Measurements from ENCODE around the gene EFS. TPM values are rescaled to one million over a fixed set of nuclear protein-coding genes. Genes with fewer than 3 reads are reported as not detected.
A peak's percentile ranks its signal among the peaks of the same experiment; 100 is the strongest.
"Not testable (repeated sequence)": the region's sequence is repeated elsewhere in the genome, so short reads cannot be mapped to it uniquely, and the experiment has no call there.

EFS gene, protein sequence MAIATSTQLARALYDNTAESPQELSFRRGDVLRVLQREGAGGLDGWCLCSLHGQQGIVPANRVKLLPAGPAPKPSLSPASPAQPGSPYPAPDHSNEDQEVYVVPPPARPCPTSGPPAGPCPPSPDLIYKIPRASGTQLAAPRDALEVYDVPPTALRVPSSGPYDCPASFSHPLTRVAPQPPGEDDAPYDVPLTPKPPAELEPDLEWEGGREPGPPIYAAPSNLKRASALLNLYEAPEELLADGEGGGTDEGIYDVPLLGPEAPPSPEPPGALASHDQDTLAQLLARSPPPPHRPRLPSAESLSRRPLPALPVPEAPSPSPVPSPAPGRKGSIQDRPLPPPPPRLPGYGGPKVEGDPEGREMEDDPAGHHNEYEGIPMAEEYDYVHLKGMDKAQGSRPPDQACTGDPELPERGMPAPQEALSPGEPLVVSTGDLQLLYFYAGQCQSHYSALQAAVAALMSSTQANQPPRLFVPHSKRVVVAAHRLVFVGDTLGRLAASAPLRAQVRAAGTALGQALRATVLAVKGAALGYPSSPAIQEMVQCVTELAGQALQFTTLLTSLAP
- 19.0 TPM for polyA plus RNA-seq (2013, experiment 1 of 2; ENCODE audit: insufficient read length)
- 16.6 TPM for polyA plus RNA-seq (2013, experiment 2 of 2; ENCODE audit: insufficient read length)

DNA sequence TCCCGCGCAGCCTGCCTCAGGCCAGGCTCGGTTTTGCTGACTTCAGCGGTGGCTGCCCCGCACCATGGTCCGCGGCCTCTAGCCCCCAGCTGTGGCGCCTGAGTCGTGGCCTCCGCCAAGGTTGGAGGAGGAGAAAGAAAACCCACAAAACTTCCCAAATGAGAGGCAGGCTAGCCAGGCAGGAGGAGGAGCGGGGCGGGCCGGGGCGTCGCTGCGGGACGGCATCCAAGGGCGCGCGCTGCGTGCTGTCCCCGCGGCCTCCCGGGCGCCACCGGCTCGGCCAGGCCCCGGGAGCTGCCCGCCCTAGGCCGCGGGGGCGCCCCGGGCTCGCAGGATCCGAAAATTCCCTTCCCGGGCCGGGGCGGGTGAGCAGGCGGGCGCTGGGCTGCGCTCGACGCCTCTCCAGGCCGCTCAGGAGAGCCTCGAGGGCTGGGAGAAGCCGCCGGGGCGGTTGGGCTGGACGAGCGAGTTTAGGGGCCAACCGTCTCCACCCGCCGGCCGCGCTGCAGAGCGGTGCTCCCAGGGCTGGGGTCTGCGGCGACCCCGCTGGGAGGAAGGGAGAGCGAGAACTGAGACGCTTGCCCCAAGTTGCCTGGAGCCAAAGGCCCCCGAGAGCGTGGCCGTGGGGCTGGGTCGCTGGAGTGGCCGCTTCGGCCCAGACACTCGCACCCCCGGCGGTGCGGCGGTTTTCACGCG is at the start of gene EFS:
TSS of gene EFS (minus strand) at position 137 of the 696 bp plus-strand sequence. CDS start 147 bp downstream, outside the sequence.
- DNase-seq: peak; percentile 46

DNA sequence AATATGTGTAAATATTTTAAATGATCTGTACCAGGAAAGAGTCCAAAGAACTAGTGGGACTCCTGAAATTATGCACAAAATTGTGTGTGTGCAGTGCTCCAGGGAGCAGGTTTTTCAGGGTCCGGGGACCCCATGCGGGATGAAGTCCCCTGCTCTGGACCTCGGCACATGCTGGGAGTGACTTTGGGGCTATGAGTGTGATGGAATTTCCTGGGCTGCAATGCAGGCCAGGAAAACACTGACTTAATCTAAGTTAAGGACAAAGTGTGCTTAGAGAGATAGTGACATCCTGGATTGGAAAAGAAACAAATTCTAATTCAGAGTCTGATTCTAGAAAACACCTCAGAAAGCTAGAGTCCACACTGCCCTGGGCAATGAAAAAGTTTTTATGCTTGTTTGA is 49.3 kb upstream of the EFS start:
- no peak for DNase-seq

DNA sequence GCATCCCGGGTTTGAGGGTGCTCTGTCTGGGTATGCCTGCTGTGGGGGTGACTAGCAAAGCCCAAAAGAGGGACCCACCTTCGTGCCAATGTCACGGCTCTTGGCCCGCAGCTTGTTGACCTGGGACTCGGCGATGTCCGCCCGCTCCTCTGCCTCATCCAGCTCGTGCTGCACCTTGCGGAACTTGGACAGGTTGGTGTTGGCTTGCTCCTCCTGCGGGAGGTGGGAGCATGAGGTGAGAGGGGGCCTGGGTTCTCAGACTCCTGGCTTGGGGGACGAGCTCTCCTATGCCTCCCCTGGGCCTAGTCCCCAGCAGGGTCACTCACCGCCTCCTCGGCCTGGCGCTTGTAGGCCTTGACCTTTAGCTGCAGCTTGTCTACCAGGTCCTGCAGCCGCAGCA is 48.7 kb upstream of the EFS start:
- DNase-seq: no peak

DNA sequence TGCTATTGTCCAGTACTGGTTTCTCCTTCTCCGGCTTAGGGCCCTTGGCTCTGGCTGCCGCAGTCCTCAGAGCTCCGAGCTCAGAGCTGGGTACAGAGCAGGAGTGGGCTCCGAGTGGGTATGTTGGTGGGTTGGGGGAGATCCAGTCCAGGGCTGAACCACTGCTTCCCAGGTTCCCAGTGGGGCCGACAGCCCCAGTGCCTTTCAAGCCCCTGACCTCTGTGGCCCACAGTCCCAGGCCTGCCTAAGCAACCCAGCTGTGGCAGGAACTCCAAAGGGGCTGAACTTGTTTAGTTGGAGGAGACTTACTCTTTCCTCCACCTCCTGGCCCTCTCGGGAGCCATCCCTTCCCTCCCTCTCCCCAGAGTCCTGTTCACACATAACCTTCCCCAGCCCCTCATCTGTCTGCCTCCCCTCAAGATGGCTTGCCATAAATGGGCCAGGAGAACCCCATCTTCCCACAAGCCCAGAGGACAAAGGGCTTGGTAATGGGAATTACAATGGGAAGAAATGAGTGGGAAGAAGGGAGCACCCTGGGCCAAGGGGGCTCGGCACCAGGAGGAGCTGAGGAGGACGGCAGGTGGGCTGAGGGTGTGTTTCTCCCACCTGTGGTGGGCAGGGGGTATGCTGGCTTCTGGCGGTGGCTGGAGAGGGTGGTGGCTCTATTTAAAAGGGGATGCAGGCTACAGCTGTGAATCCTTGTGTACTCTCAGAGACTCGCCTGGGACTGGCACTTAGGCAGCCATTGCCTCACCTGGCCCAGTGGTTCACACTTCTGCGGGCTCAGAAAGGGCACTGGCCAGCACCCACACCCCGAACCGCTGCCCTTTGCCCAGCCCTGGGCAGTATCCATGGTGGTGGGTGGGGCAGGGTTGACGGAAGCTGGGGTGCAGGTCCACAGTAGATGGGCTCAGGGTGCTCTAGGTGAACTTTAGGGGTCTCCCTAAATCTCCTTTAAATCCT is 46.9 kb upstream of the EFS start:
- no peak for DNase-seq

DNA sequence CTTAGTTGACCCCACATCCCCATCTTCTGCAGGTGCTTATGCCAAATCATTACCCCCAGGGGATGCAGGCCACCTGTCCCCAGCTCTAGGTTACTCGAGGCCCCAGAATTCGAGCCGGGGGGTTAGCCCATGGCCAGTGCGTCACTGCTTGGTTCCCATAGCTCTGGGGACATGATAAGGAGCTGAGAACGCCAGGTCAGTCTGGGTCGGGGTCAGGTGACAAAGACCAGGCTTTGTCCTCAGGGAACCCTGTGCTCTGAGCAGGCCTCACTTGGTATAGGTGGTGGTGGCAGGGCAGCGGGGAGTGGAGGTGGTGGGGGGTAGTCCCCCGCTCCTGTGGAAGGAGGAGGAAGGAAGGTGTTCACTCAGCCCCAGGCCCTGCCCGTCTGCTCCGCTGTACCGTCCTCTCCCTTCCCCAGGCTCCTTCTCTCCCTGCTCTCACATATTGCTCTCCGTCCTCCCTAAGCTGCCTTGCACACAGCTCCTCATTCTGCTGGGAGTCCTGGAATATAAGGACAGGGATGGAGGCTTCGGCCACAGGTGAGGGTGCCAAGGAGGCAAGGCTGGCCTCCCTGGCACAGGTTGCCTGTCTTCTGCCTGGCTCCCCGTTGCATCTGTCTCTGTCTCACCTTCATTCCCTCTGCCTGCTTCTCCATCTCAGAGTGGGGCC is 45.1 kb upstream of the EFS start:
- no peak for DNase-seq

DNA sequence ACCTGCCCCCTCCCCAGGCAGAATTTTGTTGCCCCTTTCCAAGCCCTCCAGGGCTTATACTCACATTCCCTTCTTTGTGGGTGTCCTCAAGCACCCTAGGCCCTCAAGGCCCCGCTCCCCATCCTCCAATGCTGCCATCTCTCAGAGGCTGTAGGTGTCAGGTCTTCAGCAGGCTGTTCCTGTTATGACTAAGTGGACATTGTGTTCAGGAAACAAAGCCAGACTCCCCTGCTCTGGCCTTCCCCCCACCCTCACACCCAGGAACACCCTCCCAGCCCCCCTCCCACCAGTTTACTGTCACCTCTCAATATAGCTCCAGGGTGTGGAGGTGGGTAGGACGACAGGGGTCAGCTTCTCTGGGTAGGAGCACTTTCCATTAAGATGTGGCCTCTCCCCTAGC is 44.5 kb upstream of the EFS start:
- no peak for DNase-seq

DNA sequence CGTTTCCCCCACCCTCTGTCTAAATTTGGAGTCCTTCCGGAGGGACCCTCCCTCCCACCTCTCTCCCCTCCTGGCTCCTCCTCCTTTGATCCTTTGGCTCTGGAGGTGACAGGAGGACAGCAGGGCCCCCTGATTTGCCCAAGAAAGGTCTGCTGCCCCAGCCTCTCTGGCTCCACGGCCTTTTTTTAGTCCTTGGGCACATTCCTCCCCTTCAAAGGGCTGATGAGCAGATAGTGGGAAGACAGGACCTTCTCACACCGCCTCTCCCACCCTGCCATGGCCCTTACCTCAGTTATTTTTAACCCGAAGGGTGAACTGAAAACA is 43.3 kb upstream of the EFS start:
- no peak for DNase-seq

DNA sequence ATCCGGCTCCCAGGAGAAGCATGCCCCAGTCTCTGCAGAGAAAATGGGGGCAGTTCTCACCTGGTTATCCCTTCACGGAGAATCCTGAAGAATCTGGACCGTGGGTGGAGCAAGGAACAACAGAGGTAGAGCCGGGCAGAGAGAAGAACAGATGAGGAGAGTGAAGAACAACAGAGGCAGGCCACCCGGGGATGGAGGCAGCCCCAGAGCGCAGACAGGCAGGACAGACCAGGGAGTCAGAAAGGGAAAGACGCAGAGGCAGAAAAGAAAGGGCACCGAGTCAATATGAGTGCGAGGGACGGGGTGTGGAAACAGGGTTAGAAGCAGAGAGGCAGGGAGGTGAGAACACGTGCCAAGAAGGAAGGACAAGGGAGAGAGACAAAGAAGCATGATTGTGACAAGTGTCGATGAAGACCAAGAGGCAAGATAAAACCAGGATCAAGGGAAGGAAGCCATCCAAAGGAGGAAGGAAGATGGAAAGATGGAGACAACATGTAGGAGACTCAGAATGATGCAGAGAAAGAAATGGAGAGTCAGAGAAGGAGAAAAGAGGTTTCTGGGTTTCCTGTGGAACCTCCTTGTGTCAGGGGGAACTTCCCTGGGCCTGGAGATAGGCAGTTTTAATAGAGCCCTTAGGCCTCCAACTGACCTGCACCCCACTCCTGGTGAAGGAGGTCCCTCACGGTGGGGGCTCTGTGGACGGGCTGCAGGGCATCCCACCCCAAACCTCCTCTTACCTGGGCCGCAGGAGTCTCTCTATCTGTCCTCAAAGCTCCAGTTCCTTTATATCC is 42.7 kb upstream of the EFS start, which contains the start of gene MYH6:
TSS of gene MYH6 (minus strand) at position 758 of the 791 bp plus-strand sequence. CDS start 1,050 bp downstream, outside the sequence.
- no peak for DNase-seq

DNA sequence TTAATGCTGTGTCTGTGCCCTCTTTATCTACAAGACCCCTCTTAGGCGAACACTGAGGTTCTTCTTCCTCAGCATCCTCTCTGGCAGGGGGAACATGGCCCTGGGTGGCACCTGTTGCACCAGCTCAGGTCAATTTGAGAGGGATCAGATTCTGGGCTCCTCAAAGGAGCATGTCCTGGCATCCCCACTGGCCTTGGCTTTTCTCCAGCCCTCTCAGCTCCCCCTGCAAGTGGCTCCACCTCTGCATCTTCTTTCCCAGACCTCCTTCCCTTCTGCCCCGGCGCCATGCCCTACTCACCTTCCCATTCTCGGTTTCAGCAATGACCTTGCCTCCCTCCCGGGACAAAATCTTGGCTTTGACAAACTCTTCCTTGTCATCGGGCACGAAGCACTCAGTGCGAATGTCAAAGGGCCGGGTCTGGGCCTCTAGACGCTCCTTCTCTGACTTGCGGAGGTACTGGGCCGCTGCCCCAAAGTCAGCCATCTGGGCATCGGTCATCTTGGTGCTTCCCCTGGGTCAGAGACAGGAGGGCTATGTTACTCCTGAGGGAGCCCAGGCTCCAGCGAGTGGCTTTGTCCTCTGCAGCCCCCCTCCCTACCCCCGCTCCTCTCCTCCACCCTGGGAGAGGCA is 41.9 kb upstream of the EFS start:
- no peak for DNase-seq

DNA sequence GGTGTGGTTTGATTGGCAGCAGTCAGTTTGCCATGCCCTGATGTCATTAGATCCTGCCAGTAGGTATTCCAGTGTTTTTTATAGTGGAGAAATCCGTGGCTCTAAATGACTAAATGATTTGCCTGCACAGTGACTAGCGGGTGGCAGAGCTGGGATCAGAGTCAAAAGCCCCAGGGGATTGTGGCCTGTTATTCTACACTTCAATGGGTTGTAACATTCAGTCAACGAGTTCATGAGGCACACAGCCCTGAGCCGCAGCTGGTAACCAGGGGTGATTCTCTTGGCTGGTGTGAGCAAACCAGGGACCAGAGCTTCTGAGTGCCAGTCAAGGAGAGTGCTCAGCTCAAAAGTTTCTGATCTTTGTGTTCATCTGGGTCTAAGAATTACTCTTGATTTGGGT is 41.3 kb upstream of the EFS start:
- DNase-seq: peak; percentile 1

DNA sequence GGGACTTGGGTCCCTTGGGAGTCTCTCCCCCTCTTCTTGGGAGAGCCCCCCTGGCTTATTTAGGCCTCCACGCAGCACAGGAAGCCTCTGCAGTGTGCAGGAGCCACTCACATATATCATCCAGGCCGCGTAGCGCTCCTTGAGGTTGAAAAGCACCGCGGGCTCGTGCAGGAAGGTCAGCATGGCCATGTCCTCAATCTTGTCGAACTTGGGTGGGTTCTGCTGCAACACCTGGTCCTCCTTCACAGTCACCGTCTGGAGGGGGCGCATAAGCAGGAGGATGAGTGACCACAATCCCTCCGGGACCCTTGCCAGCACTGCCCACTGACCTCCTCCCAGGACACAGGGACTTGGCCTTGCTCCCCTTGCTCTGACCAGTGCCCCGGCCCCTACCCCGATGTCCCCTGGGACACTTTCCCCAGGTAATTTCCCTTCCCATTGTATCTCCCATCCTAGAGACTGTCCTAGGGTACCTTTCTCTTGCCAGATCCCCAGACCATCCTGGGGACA is 40.6 kb upstream of the EFS start:
- no peak for DNase-seq

DNA sequence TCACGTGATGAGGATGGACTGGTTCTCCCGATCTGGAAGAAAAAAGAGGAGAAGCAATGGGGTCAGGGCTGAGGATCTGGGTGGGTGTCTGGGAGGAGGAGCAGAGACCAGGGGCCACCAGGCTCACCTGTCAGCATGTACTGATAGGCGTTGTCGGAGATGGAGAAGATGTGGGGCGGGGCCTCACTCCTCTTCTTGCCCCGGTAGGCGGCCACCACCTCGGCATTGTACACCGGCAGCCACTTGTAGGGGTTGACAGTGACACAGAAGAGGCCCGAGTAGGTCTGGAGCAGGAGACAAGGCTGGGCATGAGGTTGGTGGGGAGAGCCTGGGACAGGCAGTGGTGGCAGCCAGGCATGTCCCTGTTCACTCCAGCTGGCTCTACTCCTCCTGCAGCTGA is 40.1 kb upstream of the EFS start:
- DNase-seq: no peak

DNA sequence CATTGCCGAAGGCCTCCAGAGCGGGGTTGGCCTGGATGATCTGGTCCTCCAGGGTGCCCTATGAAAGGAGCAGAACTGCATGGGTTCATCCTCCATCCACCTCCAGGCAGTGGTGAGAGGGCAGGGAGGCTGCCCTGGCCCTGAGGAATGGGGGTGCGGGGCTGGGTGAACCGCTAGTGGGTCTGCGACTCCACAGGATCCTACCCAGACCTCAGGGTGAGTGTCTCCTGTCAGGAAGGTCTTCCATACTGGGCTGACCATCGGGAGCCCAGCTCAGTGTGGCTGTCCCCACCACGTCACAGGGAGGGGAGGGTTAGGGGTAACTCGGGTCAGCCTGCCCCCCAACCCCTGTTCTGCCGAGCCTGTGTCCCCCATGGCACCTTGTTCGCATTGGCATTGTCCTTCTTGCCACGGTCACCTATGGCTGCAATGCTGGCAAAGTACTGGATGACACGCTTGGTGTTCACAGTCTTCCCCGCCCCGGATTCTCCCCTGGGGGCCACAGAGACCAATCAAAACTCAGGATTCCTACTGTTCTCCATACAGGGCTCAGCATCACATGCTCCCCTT is 39.4 kb upstream of the EFS start:
- no peak for DNase-seq

DNA sequence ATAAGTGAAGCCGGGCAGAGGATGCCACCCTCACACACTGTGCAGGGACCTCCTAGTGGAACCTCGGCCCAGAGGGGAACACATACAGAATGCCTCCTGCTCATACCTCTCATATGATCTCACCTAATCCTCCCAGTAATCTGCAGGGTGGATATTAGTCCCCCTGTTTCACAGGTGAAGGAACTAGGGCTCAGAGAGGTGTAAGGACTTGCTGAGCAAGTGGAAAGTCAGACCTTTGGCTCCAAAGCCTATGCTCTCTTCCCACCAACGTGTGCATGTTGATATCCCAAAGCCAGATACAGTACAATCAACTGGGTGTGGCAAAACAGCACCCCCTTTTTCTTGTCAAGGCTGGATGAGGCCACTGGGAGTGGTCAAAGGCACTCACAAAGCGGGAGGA is 38.9 kb upstream of the EFS start:
- no peak for DNase-seq

DNA sequence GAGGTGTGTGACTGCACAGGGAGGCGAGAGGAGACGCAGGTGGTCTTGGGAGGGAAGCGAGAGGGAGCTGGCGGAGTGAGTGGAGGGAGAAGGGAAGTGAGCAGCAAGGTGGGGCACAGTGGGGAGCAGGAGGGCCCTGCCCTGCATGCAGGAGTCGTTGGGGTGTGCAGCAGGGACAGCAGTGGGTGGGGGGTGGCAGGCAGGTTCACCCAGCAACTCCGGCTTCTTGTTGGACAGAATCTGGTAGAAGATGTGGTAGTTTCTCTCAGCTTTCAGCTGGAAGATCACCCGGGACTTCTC is 38.1 kb upstream of the EFS start:
- no peak for DNase-seq

DNA sequence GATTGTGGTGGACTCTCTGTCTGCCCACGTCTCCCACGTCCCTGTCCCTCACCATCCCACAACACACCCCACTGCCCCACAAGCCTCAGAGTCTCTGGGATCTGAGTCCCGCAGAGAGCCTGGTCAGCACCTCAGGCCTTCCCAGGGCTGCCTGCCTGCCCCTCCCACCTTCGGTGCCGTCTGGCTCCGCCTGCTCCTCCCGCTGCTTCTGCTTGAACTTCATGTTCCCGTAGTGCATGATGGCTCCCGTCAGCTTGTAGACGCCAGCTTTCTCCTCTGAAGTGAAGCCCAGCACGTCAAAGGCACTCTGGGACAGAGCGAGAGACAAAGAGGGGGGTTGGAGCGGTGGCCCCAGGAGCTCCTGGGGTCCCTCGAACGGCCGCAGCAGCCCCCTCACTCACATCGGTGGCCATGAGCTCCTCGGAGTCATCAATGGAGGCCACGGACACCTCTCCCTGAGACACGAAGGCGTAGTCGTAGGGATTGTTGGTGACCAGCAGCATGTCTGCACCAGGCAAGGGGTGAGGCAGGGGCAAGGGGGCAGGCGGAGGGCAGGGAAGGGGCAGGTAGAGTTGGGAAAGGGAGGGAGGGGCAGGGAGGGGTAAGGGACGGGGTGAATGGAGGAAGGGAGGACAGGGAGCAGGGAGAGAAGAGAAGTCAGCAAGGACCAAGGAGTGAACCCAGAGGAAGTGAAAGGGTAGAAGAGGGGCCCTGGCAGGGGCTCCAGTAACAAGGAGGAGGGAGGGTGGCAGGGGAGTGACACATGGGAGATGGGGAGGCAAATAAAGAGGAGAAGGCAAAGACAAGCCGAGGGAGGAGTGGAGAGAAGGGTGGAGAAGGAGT is 37.5 kb upstream of the EFS start:
- DNase-seq: no peak

DNA sequence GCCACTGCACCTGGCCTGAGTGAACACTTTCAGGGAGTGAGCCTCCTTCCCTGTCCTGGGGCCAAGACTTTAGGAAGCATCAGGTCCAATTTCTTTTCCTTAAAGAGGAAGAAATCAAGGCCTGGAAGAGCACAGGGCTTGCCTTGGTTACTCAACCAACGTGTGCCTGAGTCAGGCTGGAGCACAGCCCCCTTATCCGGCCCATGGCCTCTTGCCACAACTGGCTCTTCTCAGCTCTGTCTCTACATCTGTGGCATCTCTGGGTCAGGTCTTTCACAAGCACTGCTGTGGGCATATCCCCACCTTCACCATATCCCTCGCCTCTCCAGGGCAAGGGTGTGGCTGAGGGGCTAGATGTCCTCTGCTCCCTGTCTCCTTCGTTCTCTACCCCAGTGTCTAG is 36.3 kb upstream of the EFS start:
- DNase-seq: no peak

DNA sequence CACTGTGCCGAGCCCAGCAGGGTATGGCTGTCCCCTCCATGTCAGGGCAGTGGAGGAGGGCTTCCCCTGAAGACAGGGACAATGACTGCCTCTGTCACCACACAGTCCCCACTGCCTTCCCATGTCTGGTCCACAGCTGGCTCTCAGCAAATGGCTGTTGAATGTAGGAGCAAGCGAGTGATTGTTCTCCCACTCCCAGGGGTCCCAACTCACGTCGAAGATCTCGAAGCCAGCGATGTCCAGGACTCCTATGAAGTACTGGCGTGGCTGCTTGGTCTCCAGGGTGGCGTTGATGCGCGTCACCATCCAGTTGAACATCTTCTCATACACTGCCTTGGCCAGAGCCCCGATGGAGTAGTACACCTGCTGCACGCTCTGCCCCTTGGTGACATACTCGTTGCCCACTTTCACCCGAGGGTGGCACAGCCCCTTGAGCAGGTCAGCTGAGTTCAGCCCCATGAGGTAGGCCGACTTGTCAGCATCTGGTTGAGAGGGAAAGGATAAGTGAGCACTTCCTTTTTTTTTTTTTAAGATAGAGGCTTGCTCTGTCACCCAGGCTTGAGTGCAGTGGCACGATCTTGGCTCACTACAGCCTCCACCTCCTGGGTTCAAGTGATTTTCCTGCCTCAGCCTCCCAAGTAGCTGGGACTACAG is 35.7 kb upstream of the EFS start:
- DNase-seq: not testable (repeated sequence)

DNA sequence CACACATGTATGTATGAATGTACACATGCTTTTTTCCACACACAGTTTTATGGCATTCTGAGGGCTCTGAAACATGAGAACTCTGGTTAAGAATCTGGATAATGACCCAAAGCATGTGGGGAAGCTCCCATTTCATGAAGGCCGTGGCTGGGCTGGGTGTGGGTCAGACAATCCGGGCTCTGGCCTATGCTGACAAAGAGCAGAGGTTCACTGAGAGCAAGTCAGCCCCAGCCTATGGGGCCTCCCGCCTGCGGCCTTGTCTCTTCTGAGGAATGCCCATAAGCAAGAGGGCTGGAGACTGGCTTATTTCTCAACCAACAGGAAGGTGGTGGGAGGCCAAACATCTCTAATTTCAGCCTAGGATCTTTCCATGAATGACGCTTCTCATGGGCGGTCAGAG is 34.6 kb upstream of the EFS start:
- DNase-seq: no peak

All from fibroblast of skin of back (primary cell).